OCI-LY7 (cell line): ENCODE results near the gene PLCB1. TPM values are rescaled to one million over a fixed set of nuclear protein-coding genes. Genes with fewer than 3 reads are reported as not detected.

Source experiments
- BruUV-seq: library from RNA; stranded (reverse); fragments of 400-500 nt; replicated peaks from 2 replicates; lab custom pipeline; 2021; lab: Mats Ljungman, UMichigan
- CTCF ChIA-PET: fragments of 300-600 bp; sonication (Branson Sonifier 250); formaldehyde crosslinking; loops from one replicate; lab custom pipeline; 2022; ENCODE audit warnings: antibody characterized with exemption; ENCODE audit not compliant: unreplicated experiment; lab: Charles Lee
- POLR2A ChIA-PET: fragments of 300-600 bp; sonication (Branson Sonifier 250); formaldehyde crosslinking; loops from one replicate; lab custom pipeline; 2022; ENCODE audit warnings: antibody characterized with exemption; lab: Charles Lee
- DNase-seq: peaks from one replicate; pipeline ENCODE4 v3.0.0-alpha.2; 2015; ENCODE audit warnings: low spot score
- H2AFZ ChIP-seq: fragments of 200-600 bp; sonication (generic), shearing (Covaris generic); 2 replicates; pipeline ENCODE4 v1.6.1; 2014; ENCODE audit warnings: mild to moderate bottlenecking, antibody characterized with exemption, low read length, moderate library complexity
- H3K27ac ChIP-seq: fragments of 200-600 bp; sonication (generic); 2 replicates; pipeline ENCODE4 v1.5.1; 2014; ENCODE audit warnings: mixed run types, low read depth, mild to moderate bottlenecking, moderate library complexity, low read length, inconsistent platforms; ENCODE audit not compliant: poor library complexity, severe bottlenecking
- H3K36me3 ChIP-seq: fragments of 200-600 bp; sonication (generic); 2 replicates; pipeline ENCODE4 v1.6.1; 2014; ENCODE audit warnings: mild to moderate bottlenecking, antibody characterized with exemption, low read length, moderate library complexity, mixed read lengths; ENCODE audit not compliant: insufficient read depth
- H3K4me1 ChIP-seq: fragments of 200-600 bp; sonication (generic); 2 replicates; pipeline ENCODE4 v1.5.1; 2014; ENCODE audit warnings: mild to moderate bottlenecking, low read length; ENCODE audit not compliant: insufficient read depth, poor library complexity, severe bottlenecking
- H3K4me2 ChIP-seq: fragments of 200-600 bp; sonication (generic); 2 replicates; pipeline ENCODE4 v1.6.1; 2014; ENCODE audit warnings: mild to moderate bottlenecking, low read length
- H3K4me3 ChIP-seq: fragments of 200-600 bp; sonication (generic); 2 replicates; pipeline ENCODE4 v1.5.1; 2014; ENCODE audit warnings: mild to moderate bottlenecking, low read depth, low read length; ENCODE audit not compliant: poor library complexity, severe bottlenecking
- H3K79me2 ChIP-seq: fragments of 200-600 bp; sonication (generic); 2 replicates; pipeline ENCODE4 v1.6.1; 2016; ENCODE audit warnings: low read depth, mild to moderate bottlenecking, low read length, moderate library complexity, mixed read lengths; ENCODE audit not compliant: insufficient read depth
- H3K9me2 ChIP-seq: fragments of 200-600 bp; sonication (generic); 2 replicates; pipeline ENCODE4 v1.6.1; 2016; ENCODE audit warnings: mild to moderate bottlenecking, low read length, mixed read lengths; ENCODE audit not compliant: insufficient read depth
- H3K9me3 ChIP-seq: fragments of 200-600 bp; sonication (generic); 2 replicates; pipeline ENCODE4 v1.6.1; 2014; ENCODE audit warnings: mild to moderate bottlenecking, mixed run types, low read length, mixed read lengths
- H4K20me1 ChIP-seq: fragments of 200-600 bp; sonication (generic); 2 replicates; pipeline ENCODE4 v1.6.1; 2014; ENCODE audit warnings: mild to moderate bottlenecking, antibody characterized with exemption, low read length, moderate library complexity, mixed read lengths; ENCODE audit not compliant: insufficient read depth
- EZH2phosphoT487 ChIP-seq: fragments of 200-600 bp; sonication (generic); IDR thresholded peaks from 2 replicates; pipeline ENCODE4 v1.6.1; 2018; ENCODE audit warnings: low read depth, borderline replicate concordance, mild to moderate bottlenecking, mixed run types, antibody characterized with exemption, low read length, moderate library complexity, mixed read lengths
- intact Hi-C: fragments of 100-400 bp; cut with micrococcal nuclease; formaldehyde crosslinking; loops from one replicate; pipeline ENCODE4 v1.10.0; 2022; ENCODE audit not compliant: unreplicated experiment
- total RNA-seq, 2 experiments: library from RNA; depleted of rRNA in 1 of 2; stranded (reverse); fragments of >200 nt in 1 of 2; shearing (Covaris generic) in 1 of 2; gene quantifications; 2 replicates each; pipeline ENCODE4 v1.2.3, GENCODE V29; 2014 to 2022
- TF ChIP-seq, protein P1 (sequence below): fragments of 200-600 bp; sonication (generic); conservative IDR thresholded peaks from 2 replicates; pipeline ENCODE4 v1.5.1; 2014; ENCODE audit warnings: mild to moderate bottlenecking, antibody characterized with exemption, low read length, moderate library complexity, mixed read lengths

The PLCB1 gene
- total RNA-seq, 2 experiments from 2014 or later, result 14.6 to 30.5 TPM

GRCh38 chr20:8317448-8317847 is 185.4 kb downstream of the PLCB1 start:
- Histone ChIP-seq H3K36me3 (no peaks in the 10 kb centered on the region), H3K27ac (no peak overlapping the region), H3K9me2 (no peaks in the 10 kb centered on the region), H2AFZ (no peak overlapping the region), H3K4me2 (no peak overlapping the region), H3K79me2 (no peaks in the 10 kb centered on the region), H3K4me1 (no peaks in the 10 kb centered on the region), H3K9me3 (no peaks in the 10 kb centered on the region), H4K20me1 (no peaks in the 10 kb centered on the region), H3K4me3 (no peak overlapping the region)
- TF ChIP-seq, protein P1, sequence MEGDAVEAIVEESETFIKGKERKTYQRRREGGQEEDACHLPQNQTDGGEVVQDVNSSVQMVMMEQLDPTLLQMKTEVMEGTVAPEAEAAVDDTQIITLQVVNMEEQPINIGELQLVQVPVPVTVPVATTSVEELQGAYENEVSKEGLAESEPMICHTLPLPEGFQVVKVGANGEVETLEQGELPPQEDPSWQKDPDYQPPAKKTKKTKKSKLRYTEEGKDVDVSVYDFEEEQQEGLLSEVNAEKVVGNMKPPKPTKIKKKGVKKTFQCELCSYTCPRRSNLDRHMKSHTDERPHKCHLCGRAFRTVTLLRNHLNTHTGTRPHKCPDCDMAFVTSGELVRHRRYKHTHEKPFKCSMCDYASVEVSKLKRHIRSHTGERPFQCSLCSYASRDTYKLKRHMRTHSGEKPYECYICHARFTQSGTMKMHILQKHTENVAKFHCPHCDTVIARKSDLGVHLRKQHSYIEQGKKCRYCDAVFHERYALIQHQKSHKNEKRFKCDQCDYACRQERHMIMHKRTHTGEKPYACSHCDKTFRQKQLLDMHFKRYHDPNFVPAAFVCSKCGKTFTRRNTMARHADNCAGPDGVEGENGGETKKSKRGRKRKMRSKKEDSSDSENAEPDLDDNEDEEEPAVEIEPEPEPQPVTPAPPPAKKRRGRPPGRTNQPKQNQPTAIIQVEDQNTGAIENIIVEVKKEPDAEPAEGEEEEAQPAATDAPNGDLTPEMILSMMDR, result no peak
- no peak for TF ChIP-seq EZH2phosphoT487
- no peak for DNase-seq
- BruUV-seq, result no TSS peak
- CTCF ChIA-PET, result no interaction called here
- intact Hi-C loops, result no loop called here
- POLR2A ChIA-PET, result interaction anchor here (0.6 to 0.7 kb wide), 2 partner anchors 28 to 153 kb away, joined by 3 to 4 read pairs; no protein-coding TSS in a partner anchor

DNA sequence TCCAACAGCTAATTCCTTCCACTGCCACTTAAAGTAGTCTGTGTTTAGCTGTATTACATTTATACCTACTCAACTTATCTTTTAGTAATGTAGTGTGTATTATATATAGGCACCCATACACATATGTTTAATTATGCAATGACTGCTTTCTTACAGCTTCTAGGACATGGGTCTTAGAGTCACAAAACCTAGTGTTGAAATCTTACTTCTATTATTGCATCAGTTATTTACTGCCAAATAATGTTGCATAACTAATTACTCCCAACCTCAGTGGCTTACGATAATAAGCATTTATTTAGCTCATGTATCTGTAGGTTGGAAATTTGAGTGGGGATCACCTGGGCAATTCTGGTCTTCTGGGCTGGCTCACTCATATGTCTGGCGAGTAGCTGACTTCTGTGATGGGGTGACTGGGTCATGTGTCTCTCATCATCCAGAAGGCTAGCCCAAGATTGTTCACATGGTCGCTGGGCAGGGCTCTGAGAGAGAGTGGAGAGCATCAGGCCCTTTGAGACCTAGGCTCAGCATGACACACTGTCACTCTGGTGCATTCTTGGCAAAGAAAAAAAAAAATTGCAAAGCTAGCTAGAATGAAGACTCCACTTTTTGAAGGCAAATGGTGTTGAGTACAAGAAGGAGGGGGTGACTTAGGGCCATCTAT is 187.0 kb downstream of the PLCB1 start:
- H2AFZ ChIP-seq, result no peak overlapping the region
- H3K4me3 ChIP-seq, result no peak overlapping the region
- no peaks in the 10 kb centered on the region for H3K79me2 ChIP-seq
- DNase-seq, result no peak
- ChIA-PET CTCF (no interaction called here), POLR2A (no interaction called here)
- no peak overlapping the region for H3K4me2 ChIP-seq
- no peaks in the 10 kb centered on the region for H3K9me3 ChIP-seq
- no TSS peak for BruUV-seq
- no peaks in the 10 kb centered on the region for H3K9me2 ChIP-seq
- no peaks in the 10 kb centered on the region for H3K36me3 ChIP-seq
- no peaks in the 10 kb centered on the region for H3K4me1 ChIP-seq
- no peak overlapping the region for H3K27ac ChIP-seq
- TF ChIP-seq EZH2phosphoT487, result no peak
- TF ChIP-seq, protein P1, result no peak
- H4K20me1 ChIP-seq, result no peaks in the 10 kb centered on the region
- intact Hi-C loops, result no loop called here

GRCh38 chr20:8320306-8320705 is 188.2 kb downstream of the PLCB1 start:
- H3K27ac ChIP-seq, result no peak overlapping the region
- no peaks in the 10 kb centered on the region for H3K79me2 ChIP-seq
- no peaks in the 10 kb centered on the region for H3K9me3 ChIP-seq
- H3K4me3 ChIP-seq, result no peak overlapping the region
- ChIA-PET CTCF (no interaction called here), POLR2A (no interaction called here)
- H3K4me2 ChIP-seq, result no peak overlapping the region
- DNase-seq, result no peak
- no peaks in the 10 kb centered on the region for H3K36me3 ChIP-seq
- no peaks in the 10 kb centered on the region for H3K9me2 ChIP-seq
- TF ChIP-seq, protein P1, result no peak
- no peak for TF ChIP-seq EZH2phosphoT487
- no peaks in the 10 kb centered on the region for H3K4me1 ChIP-seq
- BruUV-seq, result no TSS peak
- intact Hi-C loops, result no loop called here
- no peak overlapping the region for H2AFZ ChIP-seq
- H4K20me1 ChIP-seq, result no peaks in the 10 kb centered on the region
